Stimulated activated CD4-positive, alpha-beta T cell treated with anti-CD3 and anti-CD28 coated beads, Interleukin-2, amount 100 ng/mL, for 24 hours (primary cell): Measurements from ENCODE around the gene USPL1.

Experiments
- DNase-seq, 2 donors: peaks; one replicate each; pipeline ENCODE4 v3.0.0-alpha.2; 2020

Gene USPL1

DNA sequence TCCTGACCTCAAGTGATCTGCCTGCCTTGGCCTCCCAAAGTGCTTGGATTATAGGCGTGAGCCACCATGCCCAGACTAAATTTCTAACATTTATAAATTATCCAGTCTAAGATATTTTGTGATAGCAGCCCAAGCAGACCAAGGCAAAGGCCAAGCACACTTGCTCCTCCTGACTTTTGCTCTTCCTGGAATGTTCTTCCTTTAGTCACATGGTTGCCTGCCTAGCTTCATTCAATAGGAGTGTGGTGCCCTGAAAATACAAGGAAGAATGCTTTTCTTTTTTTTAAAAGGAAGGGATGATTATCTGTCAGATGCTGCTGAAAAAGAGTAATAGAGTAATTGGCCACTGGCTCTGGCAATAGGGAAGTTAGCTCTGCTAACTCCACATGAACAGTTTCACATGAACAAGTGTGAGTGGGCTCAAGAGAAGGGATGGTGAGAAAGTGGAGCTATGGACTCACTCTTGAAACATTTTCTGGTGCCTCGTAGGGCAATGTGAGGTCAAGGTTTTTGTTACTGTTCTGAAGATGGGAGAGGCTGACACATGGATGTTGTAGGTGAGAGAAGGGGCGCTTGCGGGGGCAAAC is 47.1 kb downstream of the USPL1 start:
- DNase-seq = no peak

DNA sequence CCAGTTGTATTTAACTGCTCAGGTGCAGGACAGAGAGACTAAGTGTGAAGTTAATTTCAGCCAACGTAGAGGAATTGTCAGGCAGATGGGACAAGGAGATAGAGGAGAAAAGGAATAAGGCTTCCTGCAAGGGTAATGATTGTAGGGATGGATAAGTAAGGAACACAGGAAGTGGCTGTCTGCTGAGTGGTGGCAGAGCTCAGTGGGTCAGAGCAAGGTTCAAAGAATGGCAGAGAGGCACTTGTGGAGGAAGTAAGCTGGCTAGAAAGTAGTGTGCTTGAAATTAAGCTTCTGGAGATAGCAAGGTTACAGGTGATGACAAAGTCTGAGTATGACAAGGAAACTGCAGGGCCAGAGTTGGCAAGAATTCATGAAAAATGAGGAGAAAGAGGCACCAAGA is 47.9 kb downstream of the USPL1 start:
- DNase-seq = no peak

DNA sequence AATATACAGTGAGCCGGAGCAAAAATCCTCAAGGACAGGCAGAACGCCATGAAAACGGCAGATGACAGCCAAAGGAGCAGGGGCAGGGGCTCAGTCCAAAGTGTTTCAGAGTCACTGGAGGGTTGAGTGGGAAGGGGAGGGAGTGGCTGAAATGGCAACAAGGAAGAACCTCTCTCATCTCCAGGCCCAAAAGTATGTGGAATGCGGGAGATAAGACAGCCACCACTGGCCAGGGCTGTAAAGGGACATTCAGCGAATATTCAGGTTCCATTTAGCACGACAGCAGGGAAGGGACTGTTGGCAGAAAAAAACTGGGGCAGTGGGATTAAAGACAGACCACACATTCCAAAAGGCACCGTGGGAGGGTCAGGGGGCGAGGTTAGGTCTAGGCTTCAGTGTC is 48.4 kb downstream of the USPL1 start:
- no peak for DNase-seq

DNA sequence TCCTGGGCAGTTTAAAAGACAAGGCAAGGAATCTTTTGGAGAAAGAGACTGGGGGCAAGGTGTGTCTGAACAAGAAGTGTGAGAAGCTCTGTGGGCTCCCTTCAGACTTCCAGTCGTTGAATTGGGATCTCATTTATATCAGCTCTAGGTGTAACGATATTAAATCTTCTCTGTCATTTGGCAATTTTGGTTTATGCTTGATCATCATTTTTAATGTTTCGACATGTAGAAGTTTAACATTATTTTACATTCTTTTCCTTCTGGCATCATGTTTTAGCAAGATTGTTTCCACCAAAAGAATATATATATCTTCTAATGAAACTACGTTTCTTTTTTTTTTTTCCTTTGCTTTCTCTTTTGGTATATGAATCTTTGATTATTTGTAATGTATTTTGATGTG is 49.3 kb downstream of the USPL1 start:
- DNase-seq = no peak

DNA sequence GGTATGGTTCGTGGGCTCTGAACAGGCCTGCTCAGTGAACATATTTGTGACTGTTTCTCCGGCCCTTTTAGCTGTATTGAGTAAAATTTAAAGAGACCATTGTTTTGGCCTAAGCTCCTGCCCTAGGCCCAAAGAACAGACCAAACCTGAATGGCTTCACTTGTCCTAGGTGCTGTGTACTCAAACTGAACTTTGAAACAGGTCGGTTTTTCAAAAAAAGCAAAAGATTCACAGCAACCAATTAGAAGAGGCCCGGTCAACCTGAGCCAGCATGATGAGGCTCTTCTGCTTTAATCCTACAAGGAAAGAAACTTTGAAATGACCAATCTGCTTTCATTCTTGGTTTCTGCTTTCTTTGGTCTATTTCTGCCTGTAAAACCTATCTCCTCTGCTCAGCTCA is 50.6 kb downstream of the USPL1 start:
- DNase-seq = no peak

DNA sequence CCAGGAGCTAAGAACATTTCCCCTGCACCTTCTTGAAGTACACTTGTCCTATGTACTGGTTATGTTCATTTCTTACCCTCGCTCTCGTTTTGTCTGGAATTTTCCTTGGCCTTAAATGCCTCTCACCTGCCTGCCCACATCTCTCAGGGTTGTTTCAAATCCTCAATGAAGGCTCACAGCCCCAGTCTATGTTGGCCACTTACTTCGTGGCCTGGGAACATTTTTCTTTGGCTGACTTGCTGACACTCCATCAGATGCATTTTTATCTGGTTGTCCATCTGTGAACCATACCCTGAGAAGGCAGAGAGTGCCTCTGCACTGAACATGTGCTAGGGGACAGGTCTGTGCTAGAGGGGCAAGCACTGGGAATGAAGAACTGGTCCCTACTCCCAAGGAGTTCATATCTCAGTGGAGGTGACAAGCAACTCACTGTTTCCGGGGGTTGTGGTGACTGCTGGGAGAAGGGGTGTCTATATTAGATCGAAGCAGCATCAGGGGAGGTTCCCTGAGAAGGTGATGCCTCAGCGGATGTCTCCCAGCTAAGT is 53.6 kb downstream of the USPL1 start:
- DNase-seq = no peak

DNA sequence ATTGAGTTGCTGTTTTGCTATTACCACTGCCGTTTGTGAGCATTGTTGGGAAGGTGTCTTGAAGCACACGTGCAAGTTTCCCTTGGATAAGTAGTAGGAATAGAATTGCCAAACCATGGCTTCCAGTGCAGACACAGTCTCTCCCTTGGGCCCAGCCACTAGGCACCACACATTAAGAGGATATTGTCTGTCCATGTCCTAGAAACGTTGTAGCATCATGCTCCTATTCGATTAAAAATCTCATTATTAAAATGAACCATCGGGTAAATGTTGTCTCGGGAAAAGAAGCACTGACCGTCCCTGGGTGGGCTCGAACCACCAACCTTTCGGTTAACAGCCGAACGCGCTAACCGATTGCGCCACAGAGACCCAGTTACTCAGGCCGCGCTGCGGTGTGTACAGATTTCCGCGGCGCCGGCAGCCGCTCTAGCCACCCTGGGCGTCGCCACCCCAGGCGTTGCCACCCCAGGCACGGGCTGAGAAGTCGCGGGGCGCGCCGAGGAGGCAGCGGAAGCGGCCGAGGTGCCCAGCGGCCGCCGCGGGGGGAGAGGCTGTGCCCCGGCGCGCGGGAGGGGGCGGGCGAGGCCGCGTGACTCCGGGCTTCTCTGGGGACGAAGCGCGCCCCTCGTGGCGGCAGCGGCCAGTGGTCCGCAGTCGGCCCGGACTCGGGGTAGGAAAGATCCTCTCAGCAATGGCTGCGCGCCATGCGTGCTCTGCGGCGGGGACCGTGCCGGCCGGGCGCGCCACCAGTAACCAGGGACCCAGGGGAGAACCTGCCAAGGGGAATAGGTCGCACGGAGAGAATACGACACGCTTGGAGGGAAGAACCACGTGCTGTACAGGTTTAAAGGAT is 56.2 kb downstream of the USPL1 start:
- peak; percentile 92 to 93 for DNase-seq

DNA sequence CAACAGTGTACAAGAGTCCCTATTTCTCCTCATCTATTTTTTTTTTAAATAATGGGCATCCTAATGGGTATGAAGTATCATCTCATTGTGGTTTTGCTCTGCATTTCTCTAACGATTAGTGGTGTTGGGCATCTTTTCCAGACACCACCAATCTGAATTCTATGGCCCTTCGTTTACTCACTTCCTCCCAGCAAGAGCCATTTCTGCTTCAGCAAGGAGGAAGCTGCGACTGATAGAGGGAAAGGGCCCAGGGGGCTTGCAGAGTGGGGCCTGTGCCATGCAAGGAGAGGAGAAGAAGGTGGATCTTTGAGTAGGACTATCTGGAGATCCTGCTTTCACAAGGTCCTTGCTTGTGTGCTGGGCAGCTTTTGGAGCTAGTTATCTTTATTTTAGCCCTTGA is 58.0 kb downstream of the USPL1 start:
- no peak for DNase-seq

DNA sequence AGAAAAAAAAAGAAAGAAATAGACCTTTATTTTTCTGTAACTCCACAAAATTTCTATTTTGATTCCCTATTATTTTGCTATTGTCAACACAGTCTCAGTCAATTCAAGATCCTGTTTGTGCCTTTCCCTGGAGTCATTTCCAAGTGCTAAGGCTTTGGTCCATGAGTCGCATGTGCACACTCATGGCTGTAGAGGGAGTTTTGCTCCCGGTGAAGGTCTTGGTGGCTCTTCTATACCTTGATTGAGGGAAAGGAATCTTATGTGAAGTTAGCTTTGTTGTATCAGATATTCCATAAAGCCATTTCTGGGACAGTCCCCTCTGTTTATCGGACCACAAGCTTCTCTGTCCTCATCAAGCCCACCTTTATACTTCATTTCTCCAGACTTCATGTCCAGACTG is 59.0 kb downstream of the USPL1 start:
- DNase-seq = no peak

DNA sequence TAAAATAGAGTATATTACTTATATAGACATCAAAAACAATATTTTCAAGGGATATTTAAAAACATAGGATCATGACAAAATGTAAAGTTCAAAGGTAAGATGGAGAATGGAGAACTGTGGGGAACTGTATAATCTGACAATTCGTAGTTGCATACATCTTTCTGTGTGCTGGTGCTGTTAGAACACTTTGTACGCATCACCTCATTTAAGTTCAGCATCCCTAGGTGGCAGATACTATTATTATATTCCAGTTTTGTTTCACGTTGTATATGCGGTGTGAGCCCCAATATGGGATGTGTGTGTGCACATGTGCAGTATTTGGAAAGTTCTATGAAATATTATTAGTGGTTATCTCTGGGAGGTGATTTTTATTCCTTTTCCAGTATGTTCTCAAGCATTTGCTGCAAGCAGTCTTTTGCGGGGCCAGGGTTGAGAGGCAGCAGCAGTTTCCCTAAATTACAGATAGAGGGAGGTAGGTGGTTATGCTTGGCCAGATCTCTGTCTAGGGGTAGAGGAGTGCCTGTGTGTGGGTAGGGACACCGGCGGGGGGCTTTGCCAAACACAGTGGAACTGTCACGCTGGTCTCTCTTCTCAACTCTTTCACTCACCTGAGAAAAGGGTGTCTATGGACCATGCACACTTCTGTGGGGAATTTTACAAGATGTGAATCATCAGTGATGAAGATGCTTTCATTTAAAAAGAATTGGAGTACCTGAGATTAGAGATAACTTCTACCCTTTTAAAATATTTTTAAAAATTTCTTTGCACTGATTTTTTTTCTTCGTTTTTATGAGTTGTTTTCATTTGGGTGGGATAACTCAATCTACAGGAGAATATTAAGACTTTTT is 62.0 kb downstream of the USPL1 start:
- DNase-seq = no peak

DNA sequence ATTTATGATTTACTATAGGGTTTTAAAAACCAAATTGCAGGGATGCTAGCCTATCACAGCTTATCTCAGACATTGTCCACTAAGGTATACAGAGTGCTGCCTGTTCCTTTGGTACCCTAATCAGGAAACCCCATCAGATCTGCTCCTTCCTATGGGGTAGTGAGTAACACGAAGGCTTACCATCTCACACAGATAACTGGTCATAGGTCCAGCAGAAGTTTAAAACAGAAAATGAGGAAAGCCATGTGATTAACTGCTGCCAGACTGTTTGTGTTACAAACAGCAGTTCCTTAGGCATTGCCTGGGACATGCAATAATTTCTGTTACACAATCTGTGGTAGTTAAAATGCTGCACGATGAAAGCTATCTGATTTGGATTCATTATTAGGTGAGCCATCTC is 64.1 kb downstream of the USPL1 start:
- DNase-seq = no peak

DNA sequence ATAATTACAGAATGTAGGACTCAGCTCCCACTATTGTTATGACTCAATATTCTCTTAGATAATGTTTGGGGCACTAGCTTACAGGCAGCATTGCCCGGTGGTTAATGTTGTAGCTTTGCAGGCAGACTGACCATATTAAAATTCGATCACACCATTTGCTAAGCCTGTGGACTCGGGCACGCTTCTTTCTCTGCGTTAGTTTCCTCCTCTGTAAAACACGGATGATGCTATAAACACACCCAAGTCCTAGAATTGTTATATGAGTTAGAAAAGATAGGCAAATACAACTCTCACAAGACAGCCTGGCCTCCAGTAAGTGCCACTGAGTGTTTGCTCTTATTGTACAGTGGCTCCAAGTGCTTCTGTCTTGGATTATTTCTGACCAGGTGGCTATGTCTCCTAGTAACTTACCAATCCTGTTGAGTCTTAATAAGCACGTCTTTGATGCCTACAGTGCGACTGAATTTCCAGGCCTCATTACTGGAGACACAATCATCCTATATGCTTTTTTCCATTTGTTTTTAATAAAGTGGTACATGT is 67.7 kb downstream of the USPL1 start:
- DNase-seq = no peak

DNA sequence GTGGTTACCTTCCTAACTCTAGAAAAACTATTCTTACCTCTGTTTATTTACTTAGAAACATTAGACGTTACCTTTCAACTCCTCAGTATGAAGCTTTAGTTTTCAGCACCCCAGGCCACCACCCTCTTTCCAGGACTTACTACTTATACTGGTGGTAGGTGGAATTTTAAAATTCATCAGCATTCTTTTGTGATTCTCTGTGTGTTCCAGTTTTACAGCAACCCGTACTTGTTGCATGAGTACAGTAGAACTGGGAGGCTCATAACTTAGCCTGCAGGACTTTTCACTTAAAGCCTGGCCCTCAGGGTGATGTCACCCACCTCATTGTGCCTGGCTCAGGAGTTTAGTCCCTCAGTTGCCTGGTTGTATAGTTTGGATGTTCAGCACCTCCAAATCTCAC is 68.3 kb downstream of the USPL1 start:
- no peak for DNase-seq

DNA sequence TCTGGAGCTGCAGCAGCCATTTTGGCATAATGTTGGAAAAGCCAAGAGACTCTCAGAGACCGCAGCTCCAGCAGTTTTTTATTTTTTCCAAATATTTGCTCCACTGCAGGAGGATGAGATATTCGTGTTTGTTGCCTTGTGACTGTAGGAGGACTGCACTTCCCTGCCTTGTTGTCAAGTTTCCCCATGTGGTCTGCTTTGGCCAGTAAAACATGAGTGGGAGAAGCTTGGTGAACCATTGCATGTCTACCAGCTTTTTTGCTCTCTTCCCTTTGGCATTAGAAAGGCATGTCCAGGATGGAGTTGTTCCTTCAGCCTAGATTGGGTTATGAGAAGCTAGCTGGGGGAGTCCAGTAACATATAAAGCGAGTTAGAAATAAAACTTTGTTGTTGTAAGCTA is 69.9 kb downstream of the USPL1 start:
- no peak for DNase-seq

DNA sequence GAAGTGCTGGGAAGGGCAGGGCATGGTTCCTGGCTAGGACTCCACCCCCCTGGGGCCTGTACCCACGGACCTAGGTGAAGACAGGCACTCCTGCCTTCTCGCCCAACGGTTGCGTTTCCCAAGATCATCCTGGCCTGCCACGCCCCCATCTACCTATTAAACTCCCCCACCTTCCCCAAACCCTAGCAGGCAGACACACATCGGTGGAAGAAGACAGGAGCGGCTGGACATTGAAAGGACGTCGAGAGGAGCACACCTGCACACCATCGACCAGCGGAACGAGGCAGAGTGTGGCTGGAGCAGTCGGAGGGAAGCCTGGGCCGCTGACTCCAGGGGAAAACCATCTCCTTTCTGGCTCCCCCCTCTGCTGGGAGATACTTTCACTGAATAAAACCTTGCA is 72.0 kb downstream of the USPL1 start:
- DNase-seq = no peak

DNA sequence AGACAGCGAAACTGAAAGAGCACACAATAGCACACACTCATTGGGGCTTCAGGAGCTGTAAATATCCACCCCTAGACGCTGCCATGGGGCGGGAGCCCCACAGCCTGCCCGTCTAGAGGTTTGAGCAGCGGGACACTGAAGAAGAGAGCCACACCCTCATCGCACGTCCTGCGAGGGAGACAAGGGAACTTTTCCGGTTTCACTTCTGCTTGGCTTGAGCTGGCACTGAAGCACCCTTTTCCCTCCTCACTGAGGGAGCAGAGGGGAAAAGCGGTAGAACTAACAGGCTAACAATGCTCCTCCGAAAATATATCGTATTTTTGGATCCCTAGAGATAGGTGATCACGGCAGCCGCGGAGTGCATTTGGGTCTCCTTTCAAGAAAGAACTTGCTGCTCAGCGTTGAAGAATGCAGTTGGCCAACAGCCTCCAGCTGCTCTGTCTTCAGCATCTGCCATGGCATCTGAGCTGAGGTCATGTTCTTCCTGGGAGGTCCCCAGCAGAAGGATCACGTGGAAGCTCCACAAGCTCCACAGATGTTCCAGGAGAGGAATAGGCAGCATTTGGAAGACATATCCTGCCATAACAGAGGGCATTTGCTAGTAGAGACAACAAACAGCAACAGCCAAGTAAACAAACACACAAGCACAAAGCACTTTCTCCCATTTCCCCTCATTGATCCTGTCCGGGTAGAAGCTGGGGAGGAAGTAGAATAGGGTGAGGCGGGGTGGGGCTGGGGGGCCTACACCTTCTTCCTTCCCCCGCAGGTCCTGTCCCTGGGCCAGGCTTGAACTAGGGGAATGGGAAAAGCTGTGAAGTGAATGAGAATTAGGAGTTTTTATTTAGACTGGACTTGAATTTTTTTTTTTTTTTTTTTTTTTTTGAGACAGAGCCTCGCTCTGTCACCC is 72.8 kb downstream of the USPL1 start:
- DNase-seq = no peak

DNA sequence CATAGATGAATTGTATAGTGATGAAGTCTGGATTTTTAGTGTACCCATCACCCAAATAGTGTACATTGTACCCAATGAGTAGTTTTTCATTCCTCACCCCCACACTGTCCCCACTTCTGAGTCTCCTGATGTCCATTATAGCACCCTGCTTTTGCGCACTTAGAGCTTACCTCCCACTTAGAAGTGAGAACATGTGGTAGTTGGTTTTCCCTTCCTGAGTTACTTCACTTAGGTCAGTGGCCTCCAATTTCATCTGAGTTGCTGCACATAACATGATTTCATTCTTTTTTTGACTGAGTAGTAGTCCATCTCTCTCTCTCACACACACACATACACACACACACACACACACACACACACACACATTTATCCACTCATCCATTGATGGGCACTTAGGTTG is 74.4 kb downstream of the USPL1 start:
- no peak for DNase-seq

DNA sequence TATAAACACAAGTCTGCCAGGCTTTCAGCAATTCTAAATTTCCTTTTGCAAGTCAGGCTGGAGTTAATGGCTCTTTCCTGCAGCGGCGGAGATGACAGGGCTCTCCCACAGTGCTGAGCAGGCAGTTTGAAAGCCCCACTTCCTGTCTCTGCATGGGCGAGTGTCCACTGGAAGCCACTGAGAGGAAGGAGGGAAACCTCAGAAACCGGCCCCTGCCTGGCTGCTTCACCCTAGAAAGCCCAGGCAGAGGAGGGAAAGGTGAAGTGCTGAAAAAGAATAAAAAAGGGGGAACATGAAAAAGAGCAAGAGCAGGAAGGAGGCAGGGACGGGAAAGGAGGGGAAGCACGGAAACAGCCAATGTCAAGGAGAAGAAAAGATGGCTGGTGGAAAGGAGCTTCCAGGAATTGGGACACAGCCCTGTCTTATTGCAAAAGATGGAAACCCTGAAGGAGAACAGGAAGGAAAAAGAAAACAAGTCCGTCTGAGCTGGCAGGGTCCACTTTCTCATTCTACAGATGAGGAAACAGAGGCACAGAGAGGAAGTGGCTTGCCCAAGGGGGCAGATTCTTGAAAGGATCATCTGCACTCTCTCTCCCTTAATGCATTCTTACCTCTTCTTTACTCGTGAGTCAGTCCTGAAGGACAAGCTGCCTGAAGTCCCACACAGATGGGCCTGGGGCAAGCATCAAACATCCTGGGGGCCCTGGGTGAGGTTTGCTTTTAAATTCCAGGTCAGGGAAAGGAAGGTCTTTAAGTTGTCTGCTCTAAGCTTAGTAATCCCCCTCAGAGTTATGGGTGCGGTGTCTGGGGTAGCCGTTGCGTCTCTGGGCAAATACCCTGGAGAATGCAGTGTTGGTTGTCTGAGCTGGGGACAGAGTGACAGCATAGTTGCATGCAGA is 78.8 kb downstream of the USPL1 start:
- peak in 1 of 2 donors; percentile 11 for DNase-seq

DNA sequence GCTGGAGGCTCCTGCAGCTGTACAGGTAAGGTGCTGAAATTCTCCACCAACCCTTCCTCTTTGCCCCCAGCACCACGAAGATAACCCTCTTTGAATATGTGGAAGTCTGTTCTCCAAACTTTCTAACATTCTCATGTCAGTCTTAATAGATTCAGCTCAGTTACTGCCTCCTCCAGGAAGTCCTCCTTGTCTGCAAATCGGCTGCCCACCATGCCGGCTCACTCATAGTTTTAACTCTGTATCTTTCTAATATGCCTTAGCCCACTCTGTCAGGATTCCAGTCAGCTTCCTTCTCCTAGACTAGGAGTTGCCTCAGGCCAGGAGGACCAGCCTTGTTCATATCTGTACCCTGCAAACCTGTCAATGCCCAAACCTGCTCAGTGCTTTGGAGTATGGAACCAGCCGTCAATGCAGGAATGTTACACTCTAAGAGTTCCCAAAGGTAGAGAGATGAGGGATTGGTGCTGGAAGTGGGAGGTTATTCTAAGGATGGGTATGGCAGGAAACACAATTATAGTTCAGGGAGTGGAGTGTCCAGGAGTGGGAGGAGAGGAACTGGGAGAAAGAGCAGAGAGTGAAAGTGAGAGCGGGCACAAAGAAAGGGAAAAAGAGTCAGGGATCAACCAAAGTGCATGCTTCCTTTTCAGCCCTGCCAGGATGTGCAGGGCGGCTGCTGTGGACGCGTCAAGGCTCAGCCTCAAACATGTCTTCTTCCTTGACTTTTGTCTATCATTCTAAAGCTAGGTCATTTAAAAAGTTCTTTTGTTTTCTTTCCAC is 79.6 kb downstream of the USPL1 start:
- DNase-seq = no peak

DNA sequence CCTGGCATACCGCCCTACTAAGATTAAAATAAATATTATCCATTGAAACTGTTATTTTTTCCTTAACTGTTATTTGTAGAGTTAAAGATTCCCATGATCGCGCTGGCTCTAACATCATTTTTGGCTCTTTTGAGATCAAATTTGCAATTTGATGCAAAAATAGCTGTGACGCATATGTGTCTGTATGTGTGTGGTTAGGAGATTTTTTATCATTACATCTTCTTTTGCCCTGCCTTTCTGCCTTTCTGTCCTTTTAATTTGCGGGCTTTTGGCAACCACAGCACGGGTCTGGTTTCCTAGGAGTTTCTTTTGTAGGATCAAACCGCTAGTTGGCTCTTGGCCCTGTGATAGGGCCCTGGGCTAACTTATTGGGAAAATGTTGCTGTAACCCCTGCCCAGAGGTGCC is 80.3 kb downstream of the USPL1 start:
- DNase-seq = no peak
